ENCODE results near the gene EFCAB12. TPM values are rescaled to one million over a fixed set of nuclear protein-coding genes. Genes with fewer than 3 reads are reported as not detected.

EFCAB12 gene
- total and polyA plus RNA-seq, 2 of the 13 experiments (the other 11 are each of a cell fraction or from before 2014, with no cell fraction given) = 0.31 to 2.4 TPM

DNA sequence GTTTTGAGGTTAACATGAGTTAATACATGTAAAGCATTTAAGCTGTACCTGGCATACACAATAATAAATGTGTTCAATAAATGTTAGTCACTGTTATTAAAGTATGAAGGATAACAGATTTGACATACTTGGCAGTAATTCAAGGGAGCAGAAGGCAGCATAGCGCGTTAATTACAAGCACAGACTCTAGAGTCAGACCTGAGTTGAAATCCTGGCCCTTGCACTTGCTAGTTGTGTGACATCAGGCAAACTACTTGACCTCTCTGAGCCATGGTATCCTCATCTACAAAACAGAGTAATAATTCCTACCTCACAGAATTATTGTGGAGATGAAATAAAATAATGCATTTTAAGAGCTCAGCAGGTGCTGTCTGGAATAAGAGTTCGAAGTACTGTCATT, 17.0 kb upstream of the EFCAB12 start:
- peaks cover 7% of the 10 kb centered on the region for H3K79me2 ChIP-seq (ENCODE audit: insufficient read depth, low read length)

More for the DNA sequence above, 17.0 kb upstream of the EFCAB12 start:
- POLR2A ChIA-PET = no interaction called here
- no peaks in the 10 kb centered on the region for H4K20me1 ChIP-seq (ENCODE audit: insufficient read depth, low read length)
- TF ChIP-seq, protein P1, sequence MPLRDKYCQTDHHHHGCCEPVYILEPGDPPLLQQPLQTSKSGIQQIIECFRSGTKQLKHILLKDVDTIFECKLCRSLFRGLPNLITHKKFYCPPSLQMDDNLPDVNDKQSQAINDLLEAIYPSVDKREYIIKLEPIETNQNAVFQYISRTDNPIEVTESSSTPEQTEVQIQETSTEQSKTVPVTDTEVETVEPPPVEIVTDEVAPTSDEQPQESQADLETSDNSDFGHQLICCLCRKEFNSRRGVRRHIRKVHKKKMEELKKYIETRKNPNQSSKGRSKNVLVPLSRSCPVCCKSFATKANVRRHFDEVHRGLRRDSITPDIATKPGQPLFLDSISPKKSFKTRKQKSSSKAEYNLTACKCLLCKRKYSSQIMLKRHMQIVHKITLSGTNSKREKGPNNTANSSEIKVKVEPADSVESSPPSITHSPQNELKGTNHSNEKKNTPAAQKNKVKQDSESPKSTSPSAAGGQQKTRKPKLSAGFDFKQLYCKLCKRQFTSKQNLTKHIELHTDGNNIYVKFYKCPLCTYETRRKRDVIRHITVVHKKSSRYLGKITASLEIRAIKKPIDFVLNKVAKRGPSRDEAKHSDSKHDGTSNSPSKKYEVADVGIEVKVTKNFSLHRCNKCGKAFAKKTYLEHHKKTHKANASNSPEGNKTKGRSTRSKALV (CRISPR knock-in tag; IDR thresholded peaks at IDR 0.05) = no peak
- TF ChIP-seq ZNF552 (CRISPR knock-in tag; IDR thresholded peaks at IDR 0.05; ENCODE audit: borderline replicate concordance) (no peak), TEAD2 (CRISPR knock-in tag; IDR thresholded peaks at IDR 0.05) (no peak), STAT5B (CRISPR knock-in tag; IDR thresholded peaks at IDR 0.05) (no peak), ZFX (CRISPR knock-in tag; IDR thresholded peaks at IDR 0.05; ENCODE audit: low read depth) (no peak), EZH2 (conservative IDR thresholded peaks at IDR 0.05; ENCODE audit: low read depth, low read length) (no peak), ZNF263 (CRISPR knock-in tag; IDR thresholded peaks at IDR 0.05) (no peak), ZNF652 (CRISPR knock-in tag; IDR thresholded peaks at IDR 0.05; ENCODE audit: borderline replicate concordance, low read depth) (no peak), ZFP90 (CRISPR knock-in tag; IDR thresholded peaks at IDR 0.05; ENCODE audit: borderline replicate concordance) (no peak), SRSF1 (optimal IDR thresholded peaks at IDR 0.05; ENCODE audit: low read depth, low read length) (no peak)
- TF ChIP-seq, protein P2, sequence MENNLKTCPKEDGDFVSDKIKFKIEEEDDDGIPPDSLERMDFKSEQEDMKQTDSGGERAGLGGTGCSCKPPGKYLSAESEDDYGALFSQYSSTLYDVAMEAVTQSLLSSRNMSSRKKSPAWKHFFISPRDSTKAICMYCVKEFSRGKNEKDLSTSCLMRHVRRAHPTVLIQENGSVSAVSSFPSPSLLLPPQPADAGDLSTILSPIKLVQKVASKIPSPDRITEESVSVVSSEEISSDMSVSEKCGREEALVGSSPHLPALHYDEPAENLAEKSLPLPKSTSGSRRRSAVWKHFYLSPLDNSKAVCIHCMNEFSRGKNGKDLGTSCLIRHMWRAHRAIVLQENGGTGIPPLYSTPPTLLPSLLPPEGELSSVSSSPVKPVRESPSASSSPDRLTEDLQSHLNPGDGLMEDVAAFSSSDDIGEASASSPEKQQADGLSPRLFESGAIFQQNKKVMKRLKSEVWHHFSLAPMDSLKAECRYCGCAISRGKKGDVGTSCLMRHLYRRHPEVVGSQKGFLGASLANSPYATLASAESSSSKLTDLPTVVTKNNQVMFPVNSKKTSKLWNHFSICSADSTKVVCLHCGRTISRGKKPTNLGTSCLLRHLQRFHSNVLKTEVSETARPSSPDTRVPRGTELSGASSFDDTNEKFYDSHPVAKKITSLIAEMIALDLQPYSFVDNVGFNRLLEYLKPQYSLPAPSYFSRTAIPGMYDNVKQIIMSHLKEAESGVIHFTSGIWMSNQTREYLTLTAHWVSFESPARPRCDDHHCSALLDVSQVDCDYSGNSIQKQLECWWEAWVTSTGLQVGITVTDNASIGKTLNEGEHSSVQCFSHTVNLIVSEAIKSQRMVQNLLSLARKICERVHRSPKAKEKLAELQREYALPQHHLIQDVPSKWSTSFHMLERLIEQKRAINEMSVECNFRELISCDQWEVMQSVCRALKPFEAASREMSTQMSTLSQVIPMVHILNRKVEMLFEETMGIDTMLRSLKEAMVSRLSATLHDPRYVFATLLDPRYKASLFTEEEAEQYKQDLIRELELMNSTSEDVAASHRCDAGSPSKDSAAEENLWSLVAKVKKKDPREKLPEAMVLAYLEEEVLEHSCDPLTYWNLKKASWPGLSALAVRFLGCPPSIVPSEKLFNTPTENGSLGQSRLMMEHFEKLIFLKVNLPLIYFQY (CRISPR knock-in tag; IDR thresholded peaks at IDR 0.05; ENCODE audit: borderline replicate concordance) = no peak
- TF ChIP-seq, protein P3, sequence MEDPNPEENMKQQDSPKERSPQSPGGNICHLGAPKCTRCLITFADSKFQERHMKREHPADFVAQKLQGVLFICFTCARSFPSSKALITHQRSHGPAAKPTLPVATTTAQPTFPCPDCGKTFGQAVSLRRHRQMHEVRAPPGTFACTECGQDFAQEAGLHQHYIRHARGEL (CRISPR knock-in tag; IDR thresholded peaks at IDR 0.05) = no peak
- TF ChIP-seq, protein P4, sequence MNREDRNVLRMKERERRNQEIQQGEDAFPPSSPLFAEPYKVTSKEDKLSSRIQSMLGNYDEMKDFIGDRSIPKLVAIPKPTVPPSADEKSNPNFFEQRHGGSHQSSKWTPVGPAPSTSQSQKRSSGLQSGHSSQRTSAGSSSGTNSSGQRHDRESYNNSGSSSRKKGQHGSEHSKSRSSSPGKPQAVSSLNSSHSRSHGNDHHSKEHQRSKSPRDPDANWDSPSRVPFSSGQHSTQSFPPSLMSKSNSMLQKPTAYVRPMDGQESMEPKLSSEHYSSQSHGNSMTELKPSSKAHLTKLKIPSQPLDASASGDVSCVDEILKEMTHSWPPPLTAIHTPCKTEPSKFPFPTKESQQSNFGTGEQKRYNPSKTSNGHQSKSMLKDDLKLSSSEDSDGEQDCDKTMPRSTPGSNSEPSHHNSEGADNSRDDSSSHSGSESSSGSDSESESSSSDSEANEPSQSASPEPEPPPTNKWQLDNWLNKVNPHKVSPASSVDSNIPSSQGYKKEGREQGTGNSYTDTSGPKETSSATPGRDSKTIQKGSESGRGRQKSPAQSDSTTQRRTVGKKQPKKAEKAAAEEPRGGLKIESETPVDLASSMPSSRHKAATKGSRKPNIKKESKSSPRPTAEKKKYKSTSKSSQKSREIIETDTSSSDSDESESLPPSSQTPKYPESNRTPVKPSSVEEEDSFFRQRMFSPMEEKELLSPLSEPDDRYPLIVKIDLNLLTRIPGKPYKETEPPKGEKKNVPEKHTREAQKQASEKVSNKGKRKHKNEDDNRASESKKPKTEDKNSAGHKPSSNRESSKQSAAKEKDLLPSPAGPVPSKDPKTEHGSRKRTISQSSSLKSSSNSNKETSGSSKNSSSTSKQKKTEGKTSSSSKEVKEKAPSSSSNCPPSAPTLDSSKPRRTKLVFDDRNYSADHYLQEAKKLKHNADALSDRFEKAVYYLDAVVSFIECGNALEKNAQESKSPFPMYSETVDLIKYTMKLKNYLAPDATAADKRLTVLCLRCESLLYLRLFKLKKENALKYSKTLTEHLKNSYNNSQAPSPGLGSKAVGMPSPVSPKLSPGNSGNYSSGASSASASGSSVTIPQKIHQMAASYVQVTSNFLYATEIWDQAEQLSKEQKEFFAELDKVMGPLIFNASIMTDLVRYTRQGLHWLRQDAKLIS (CRISPR knock-in tag; IDR thresholded peaks at IDR 0.05) = no peak
- peaks cover 37% of the 10 kb centered on the region for H3K4me1 ChIP-seq (ENCODE audit: insufficient read depth, low read length)
- no peaks in the 10 kb centered on the region for H3K36me3 ChIP-seq (replicated peaks in 1 of 2; ENCODE audit: control insufficient read depth in 1 of 2, insufficient read depth in 2 of 2, low read length in 2 of 2)
- FAIRE-seq (no peak), DNase-seq (ENCODE audit: low spot score) (no peak), ATAC-seq (no peak)
- in situ Hi-C loops (cut with HindIII; ENCODE audit: extremely low pct_ligation_motif_present, low pct_unique_long_range_greater_than_20kb) (no loop called here), intact Hi-C loops (cut with micrococcal nuclease; ENCODE audit: unreplicated experiment) (no loop called here)
- no TSS peak for BruUV-seq (replicated peaks)
- no peak overlapping the region for H3K4me3 ChIP-seq (replicated peaks in 1 of 3; ENCODE audit: insufficient read depth in 1 of 3, low read depth in 2 of 3, low read length in 3 of 3)
- H3K27ac ChIP-seq (ENCODE audit: extremely low read length, insufficient read depth, low read length) = no peak overlapping the region
- WGBS (ENCODE audit: low lambda C conversion rate) = 100% methylated on average over 3 of the region's 3 CpGs
- H3K27me3 ChIP-seq (ENCODE audit: control insufficient read depth in 1 of 2, insufficient read depth in 2 of 2, low read length in 2 of 2) = no peaks in the 10 kb centered on the region
- CTCF ChIA-PET (ENCODE audit: low intra/inter-chr PET ratio, low total read pairs) = no interaction called here
- no peak overlapping the region for H3K9ac ChIP-seq (ENCODE audit: insufficient read depth, low read depth, low read length)
- no peak overlapping the region for H2AFZ ChIP-seq (ENCODE audit: low read length)
- H3K4me2 ChIP-seq (ENCODE audit: low read depth, low read length) = no peak overlapping the region
- no peaks in the 10 kb centered on the region for H3K9me3 ChIP-seq (ENCODE audit: low read length)

Measured in HepG2 (cell line).